HepG2 (cell line): ENCODE measurements around the gene ZNF12. TPM values are rescaled to one million over a fixed set of nuclear protein-coding genes. Genes with fewer than 3 reads are reported as not detected.

Source experiments
- BRCA1 ChIP-seq: sonication (generic); formaldehyde crosslinking; IDR thresholded peaks from 2 replicates; pipeline ENCODE4 v1.4.0; 2020; ENCODE audit warnings: missing genetic modification reagents
- GATA4 ChIP-seq: sonication (generic); IDR thresholded peaks from 2 replicates; pipeline ENCODE4 v1.6.1; 2016; ENCODE audit warnings: antibody characterized with exemption, low read depth, borderline replicate concordance
- HNRNPH1 ChIP-seq: fragments of 200-400 bp; formaldehyde crosslinking; optimal IDR thresholded peaks from 2 replicates; pipeline ENCODE3; 2017; ENCODE audit warnings: mild to moderate bottlenecking, low read depth, low read length
- HNRNPK ChIP-seq: fragments of 200-400 bp; formaldehyde crosslinking; IDR thresholded peaks from 2 replicates; pipeline ENCODE4 v1.6.1; 2018; ENCODE audit warnings: low read length, low read depth, moderate library complexity, mild to moderate bottlenecking; ENCODE audit not compliant: poor library complexity, severe bottlenecking
- HNRNPL ChIP-seq: fragments of 200-400 bp; formaldehyde crosslinking; IDR thresholded peaks from 2 replicates; pipeline ENCODE4 v1.6.1; 2017; ENCODE audit warnings: mild to moderate bottlenecking, low read depth, low read length
- HOMEZ ChIP-seq: IDR thresholded peaks from 2 replicates; pipeline ENCODE4 v1.6.1; 2016; ENCODE audit warnings: low read depth
- KMT2B ChIP-seq: IDR thresholded peaks from 2 replicates; pipeline ENCODE4 v1.6.1; 2016; ENCODE audit warnings: missing genetic modification reagents, missing compliant biosample characterization
- MAFF ChIP-seq: IDR thresholded peaks from 2 replicates; pipeline ENCODE4 v1.6.1; 2011; ENCODE audit warnings: low read depth, low read length, improper control_type of control experiment
- MAX ChIP-seq: IDR thresholded peaks from 2 replicates; pipeline ENCODE4 v1.6.1; 2012; ENCODE audit warnings: inconsistent platforms
- MIER3 ChIP-seq: IDR thresholded peaks from 2 replicates; pipeline ENCODE4 v1.6.1; 2016; ENCODE audit warnings: missing compliant biosample characterization, borderline replicate concordance
- NFYB ChIP-seq: sonication (generic); formaldehyde crosslinking; IDR thresholded peaks from 2 replicates; pipeline ENCODE4 v1.4.0; 2020; ENCODE audit warnings: missing genetic modification reagents
- NR3C1 ChIP-seq: sonication (generic); formaldehyde crosslinking; IDR thresholded peaks from 2 replicates; pipeline ENCODE4 v1.4.0; 2020; ENCODE audit warnings: missing genetic modification reagents
- RBFOX2 ChIP-seq: fragments of 200-400 bp; formaldehyde crosslinking; IDR thresholded peaks from 2 replicates; pipeline ENCODE4 v1.6.1; 2017; ENCODE audit warnings: low read depth, mild to moderate bottlenecking, low read length
- SATB2 ChIP-seq: sonication (generic); formaldehyde crosslinking; IDR thresholded peaks from 2 replicates; pipeline ENCODE4 v1.5.0; 2020; ENCODE audit warnings: missing genetic modification reagents
- SCMH1 ChIP-seq: sonication (generic); formaldehyde crosslinking; IDR thresholded peaks from 2 replicates; pipeline ENCODE4 v1.9.0; 2021; ENCODE audit warnings: missing genetic modification reagents, mild to moderate bottlenecking, borderline replicate concordance
- SIX4 ChIP-seq: sonication (generic); formaldehyde crosslinking; IDR thresholded peaks from 2 replicates; pipeline ENCODE4 v1.4.0; 2020; ENCODE audit warnings: missing genetic modification reagents
- SMAD1 ChIP-seq: sonication (generic); formaldehyde crosslinking; IDR thresholded peaks from 2 replicates; pipeline ENCODE4 v1.4.0; 2020; ENCODE audit warnings: missing genetic modification reagents, low read depth, mild to moderate bottlenecking, borderline replicate concordance
- TCF12 ChIP-seq, 2 experiments: fragments of 450-650 bp in 1 of 2; sonication (generic) in 1 of 2; formaldehyde crosslinking in 1 of 2; IDR thresholded peaks; 2 replicates each; pipeline versions ENCODE4 v1.6.1 to v1.8.0; 2017 to 2022; ENCODE audit warnings: antibody characterized with exemption in 1 of 2, mild to moderate bottlenecking in 1 of 2, missing genetic modification reagents in 1 of 2, moderate library complexity in 1 of 2
- THAP11 ChIP-seq: IDR thresholded peaks from 2 replicates; pipeline ENCODE4 v1.6.1; 2016; ENCODE audit warnings: missing biosample characterization, missing genetic modification reagents
- ZFP41 ChIP-seq: sonication (generic); formaldehyde crosslinking; IDR thresholded peaks from 2 replicates; pipeline ENCODE4 v1.4.0; 2020; ENCODE audit warnings: mild to moderate bottlenecking, missing genetic modification reagents, borderline replicate concordance
- ZNF282 ChIP-seq: fragments of 450-650 bp; IDR thresholded peaks from 2 replicates; pipeline ENCODE4 v1.6.1; 2018; ENCODE audit not compliant: partially characterized antibody
- ZNF414 ChIP-seq: sonication (generic); formaldehyde crosslinking; IDR thresholded peaks from 2 replicates; pipeline ENCODE4 v1.5.0; 2020; ENCODE audit warnings: missing genetic modification reagents
- ZNF678 ChIP-seq: sonication (generic); formaldehyde crosslinking; IDR thresholded peaks from 2 replicates; pipeline ENCODE4 v1.4.0; 2020; ENCODE audit warnings: mild to moderate bottlenecking, missing genetic modification reagents
- ZNF691 ChIP-seq: sonication (generic); formaldehyde crosslinking; IDR thresholded peaks from 2 replicates; pipeline ENCODE4 v1.4.0; 2020; ENCODE audit warnings: missing genetic modification reagents, low read depth, mild to moderate bottlenecking, borderline replicate concordance
- ZNF720 ChIP-seq: sonication (generic); formaldehyde crosslinking; IDR thresholded peaks from 2 replicates; pipeline ENCODE4 v1.4.0; 2020; ENCODE audit warnings: missing genetic modification reagents
- ZNF766 ChIP-seq: sonication (generic); formaldehyde crosslinking; IDR thresholded peaks from 2 replicates; pipeline ENCODE4 v1.5.0; 2020; ENCODE audit warnings: missing genetic modification reagents, borderline replicate concordance
- ZSCAN30 ChIP-seq: sonication (generic); formaldehyde crosslinking; IDR thresholded peaks from 2 replicates; pipeline ENCODE4 v1.5.0; 2020; ENCODE audit warnings: mild to moderate bottlenecking, missing genetic modification reagents
- ZXDC ChIP-seq: sonication (generic); formaldehyde crosslinking; IDR thresholded peaks from 2 replicates; pipeline ENCODE4 v1.5.0; 2020; ENCODE audit warnings: mild to moderate bottlenecking, missing genetic modification reagents
- polyA plus RNA-seq, 8 experiments: library from polyadenylated mRNA; depleted of rRNA in 3 of 8; stranded (reverse) in 7 of 8; unstranded in 1 of 8; fragments of >200 nt; fragmentation: Illumina TruSeq in 4 of 8; extraction: Trizol in 4 of 8; gene quantifications; 2 replicates each; pipeline versions ENCODE4 v1.2.1 to v1.2.3, GENCODE V29; 2011 to 2016; ENCODE audit warnings: low read depth in 4 of 8, missing spikeins in 1 of 8, mixed read lengths in 1 of 8; ENCODE audit not compliant: insufficient read depth in 1 of 8
- total RNA-seq, 5 experiments: library from RNA; depleted of rRNA; stranded (reverse); fragments of >200 nt; fragmentation: Illumina TruSeq; extraction: Trizol; gene quantifications; 2 replicates each; pipeline ENCODE4 v1.2.3, GENCODE V29; 2016; ENCODE audit warnings: low read depth in 1 of 5

ZNF12 gene
- total and polyA plus RNA-seq, 2 of the 13 experiments (the other 11 are each of a cell fraction or from before 2014, with no cell fraction given): 21.4 to 22.8 TPM

GRCh38 chr7:6709808-6710207, 3.1 kb upstream of the ZNF12 start (continued):
- no peak for TF ChIP-seq HNRNPK
- TF ChIP-seq ZNF282: no peak
- TF ChIP-seq MIER3 (CRISPR knock-in tag): no peak
- TF ChIP-seq SCMH1 (CRISPR knock-in tag): no peak
- no peak for TF ChIP-seq GATA4
- TF ChIP-seq ZXDC: no peak
- TF ChIP-seq TCF12 (IDR thresholded peaks at IDR 0.05): no peak
- TF ChIP-seq TCF12 (CRISPR knock-in tag; IDR thresholded peaks at IDR 0.05): no peak
- peak; percentile 90 for TF ChIP-seq THAP11 (CRISPR knock-in tag)
- TF ChIP-seq MAX: no peak
- no peak for TF ChIP-seq ZNF766 (CRISPR knock-in tag)
- TF ChIP-seq ZSCAN30 (CRISPR knock-in tag): no peak
- peak; percentile 19; the same call in 1 of the 2 replicates for TF ChIP-seq HOMEZ (CRISPR knock-in tag)
- TF ChIP-seq ZNF691 (CRISPR knock-in tag): no peak
- TF ChIP-seq SIX4: no peak
- TF ChIP-seq NFYB (CRISPR knock-in tag): peak; percentile 80
- TF ChIP-seq RBFOX2: no peak
- TF ChIP-seq BRCA1 (CRISPR knock-in tag): no peak
- TF ChIP-seq KMT2B (CRISPR knock-in tag): no peak
- no peak for TF ChIP-seq NR3C1 (CRISPR knock-in tag)
- TF ChIP-seq MAFF: no peak
- no peak for TF ChIP-seq ZFP41 (CRISPR knock-in tag)
- TF ChIP-seq ZNF678 (CRISPR knock-in tag): no peak
- no peak for TF ChIP-seq HNRNPH1
- TF ChIP-seq SATB2: no peak
- no peak for TF ChIP-seq ZNF720 (CRISPR knock-in tag)
- TF ChIP-seq HNRNPL: no peak
- no peak for TF ChIP-seq ZNF414 (CRISPR knock-in tag)
- no peak for TF ChIP-seq SMAD1 (CRISPR knock-in tag)
